Breast epithelium (tissue), 3 donors: ENCODE measurements around the gene MAP1LC3B2.

Source experiments
- POLR2A ChIP-seq: fragments of 450-650 bp; IDR thresholded peaks from one replicate; pipeline ENCODE4 v1.6.1; 2016; ENCODE audit warnings: antibody characterized with exemption, mild to moderate bottlenecking, moderate library complexity
- TF ChIP-seq, protein P1 (sequence below), 3 donors: fragments of 450-650 bp; IDR thresholded peaks; one replicate each; pipeline ENCODE4 v1.5.1; 2016 to 2017; ENCODE audit warnings: antibody characterized with exemption in 3 of 3, mild to moderate bottlenecking in 3 of 3, moderate library complexity in 3 of 3

DNA sequence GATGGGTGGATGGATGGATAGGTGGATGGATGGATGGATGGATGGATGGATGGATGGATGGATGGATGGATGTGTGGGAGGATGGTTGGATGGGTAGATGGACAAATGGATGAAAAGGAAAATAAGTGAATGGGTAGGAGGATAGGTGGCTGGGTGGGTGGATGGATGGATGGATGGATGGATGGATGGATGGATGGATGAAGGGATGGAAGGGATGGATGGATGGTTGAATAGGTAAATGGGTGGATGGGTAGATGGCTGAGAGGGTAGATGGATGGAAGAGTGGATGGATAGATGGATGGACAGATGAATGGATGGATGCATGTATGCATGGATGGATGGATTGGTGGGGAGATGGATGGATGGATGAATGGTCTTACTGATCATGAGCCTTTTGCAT lies 36.5 kb downstream of the MAP1LC3B2 start:
- TF ChIP-seq, protein P1, sequence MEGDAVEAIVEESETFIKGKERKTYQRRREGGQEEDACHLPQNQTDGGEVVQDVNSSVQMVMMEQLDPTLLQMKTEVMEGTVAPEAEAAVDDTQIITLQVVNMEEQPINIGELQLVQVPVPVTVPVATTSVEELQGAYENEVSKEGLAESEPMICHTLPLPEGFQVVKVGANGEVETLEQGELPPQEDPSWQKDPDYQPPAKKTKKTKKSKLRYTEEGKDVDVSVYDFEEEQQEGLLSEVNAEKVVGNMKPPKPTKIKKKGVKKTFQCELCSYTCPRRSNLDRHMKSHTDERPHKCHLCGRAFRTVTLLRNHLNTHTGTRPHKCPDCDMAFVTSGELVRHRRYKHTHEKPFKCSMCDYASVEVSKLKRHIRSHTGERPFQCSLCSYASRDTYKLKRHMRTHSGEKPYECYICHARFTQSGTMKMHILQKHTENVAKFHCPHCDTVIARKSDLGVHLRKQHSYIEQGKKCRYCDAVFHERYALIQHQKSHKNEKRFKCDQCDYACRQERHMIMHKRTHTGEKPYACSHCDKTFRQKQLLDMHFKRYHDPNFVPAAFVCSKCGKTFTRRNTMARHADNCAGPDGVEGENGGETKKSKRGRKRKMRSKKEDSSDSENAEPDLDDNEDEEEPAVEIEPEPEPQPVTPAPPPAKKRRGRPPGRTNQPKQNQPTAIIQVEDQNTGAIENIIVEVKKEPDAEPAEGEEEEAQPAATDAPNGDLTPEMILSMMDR (IDR thresholded peaks at IDR 0.05) = no peak
- TF ChIP-seq POLR2A = no peak
